ENCODE results near the gene TMEM185B. TPM values are rescaled to one million over a fixed set of nuclear protein-coding genes. Genes with fewer than 3 reads are reported as not detected.

TMEM185B gene
- total RNA-seq, 1 experiment from 2014 or later: 69.9 TPM

- intact Hi-C loops (cut with micrococcal nuclease; ENCODE audit: unreplicated experiment): loop anchor here (2.0 to 10.0 kb wide), 2 partner anchors 243 to 1309 kb away; partner anchors contain the start of gene RNU4ATAC
- Histone ChIP-seq H3K4me1 (peaks cover 23% of the 10 kb centered on the region), H3K36me3 (ENCODE audit: control insufficient read depth, insufficient read depth, low read length) (peaks cover 1% of the 10 kb centered on the region; the same call in 1 of the 2 replicates), H3K4me3 (ENCODE audit: low read depth, low read length) (no peak overlapping the region; the same call in 1 of the 2 replicates), H3K9me3 (no peaks in the 10 kb centered on the region), H3K27me3 (replicated peaks; ENCODE audit: control insufficient read depth, insufficient read depth, low read length) (no peaks in the 10 kb centered on the region)
- peak overlapping the region; percentile 97 for H3K4me3 Mint-ChIP-seq (ENCODE audit: unreplicated experiment)
- H3K4me1 Mint-ChIP-seq (ENCODE audit: low read depth, unreplicated experiment): peaks cover 11% of the 10 kb centered on the region
- TF ChIP-seq CTCF (IDR thresholded peaks at IDR 0.05; ENCODE audit: insufficient read depth in 1 of 2, low read depth in 1 of 2, low read length in 1 of 2, severe bottlenecking in 1 of 2, unreplicated experiment in 1 of 2): no peak
- no peaks in the 10 kb centered on the region for H3K9me3 Mint-ChIP-seq (ENCODE audit: unreplicated experiment)
- peaks cover 34% of the 10 kb centered on the region for H3K36me3 Mint-ChIP-seq (ENCODE audit: insufficient read depth, unreplicated experiment)
- no TSS peak for BruUV-seq (replicated peaks)
- peak overlapping the region; percentile 96 for H3K27ac Mint-ChIP-seq (ENCODE audit: unreplicated experiment)
- no peaks in the 10 kb centered on the region for H3K27me3 Mint-ChIP-seq (ENCODE audit: insufficient read depth, unreplicated experiment)
- peak in 1 of 2 experiments; percentile 15 for DNase-seq
- ChIA-PET CTCF (interaction anchor here (1.0 kb wide), 1 partner anchor 47 kb away, joined by 5 read pairs; no protein-coding TSS in a partner anchor), POLR2A (no interaction called here)
Measured at GRCh38 chr2:120221616-120222015, 1.6 kb downstream of the TMEM185B start.

GRCh38 chr2:120220756-120221155, 2.4 kb downstream of the TMEM185B start:
- CTCF ChIA-PET: no interaction called here
- no peak overlapping the region for H3K27ac Mint-ChIP-seq (ENCODE audit: unreplicated experiment)
- H3K27me3 Mint-ChIP-seq (ENCODE audit: insufficient read depth, unreplicated experiment): no peaks in the 10 kb centered on the region
- Histone ChIP-seq H3K27me3 (replicated peaks; ENCODE audit: control insufficient read depth, insufficient read depth, low read length) (no peaks in the 10 kb centered on the region), H3K36me3 (ENCODE audit: control insufficient read depth, insufficient read depth, low read length) (peaks cover 1% of the 10 kb centered on the region; the same call in 1 of the 2 replicates), H3K9me3 (no peaks in the 10 kb centered on the region), H3K4me1 (peaks cover 23% of the 10 kb centered on the region), H3K4me3 (ENCODE audit: low read depth, low read length) (no peak overlapping the region)
- POLR2A ChIA-PET: no interaction called here
- H3K9me3 Mint-ChIP-seq (ENCODE audit: unreplicated experiment): no peaks in the 10 kb centered on the region
- H3K4me3 Mint-ChIP-seq (ENCODE audit: unreplicated experiment): peak overlapping the region; percentile 97
- no peak for DNase-seq
- intact Hi-C loops (cut with micrococcal nuclease; ENCODE audit: unreplicated experiment): loop anchor here (10.0 kb wide), 1 partner anchor 244 kb away; no protein-coding TSS in a partner anchor
- peaks cover 11% of the 10 kb centered on the region for H3K4me1 Mint-ChIP-seq (ENCODE audit: low read depth, unreplicated experiment)
- H3K36me3 Mint-ChIP-seq (ENCODE audit: insufficient read depth, unreplicated experiment): peaks cover 39% of the 10 kb centered on the region
- TF ChIP-seq CTCF (IDR thresholded peaks at IDR 0.05; ENCODE audit: insufficient read depth in 1 of 2, low read depth in 1 of 2, low read length in 1 of 2, severe bottlenecking in 1 of 2, unreplicated experiment in 1 of 2): no peak
- no TSS peak for BruUV-seq (replicated peaks)

- Mint-ChIP-seq H3K27me3 (ENCODE audit: insufficient read depth, unreplicated experiment) (no peaks in the 10 kb centered on the region), H3K27ac (ENCODE audit: unreplicated experiment) (no peak overlapping the region), H3K36me3 (ENCODE audit: insufficient read depth, unreplicated experiment) (peaks cover 39% of the 10 kb centered on the region), H3K9me3 (ENCODE audit: unreplicated experiment) (no peaks in the 10 kb centered on the region), H3K4me1 (ENCODE audit: low read depth, unreplicated experiment) (peaks cover 9% of the 10 kb centered on the region), H3K4me3 (ENCODE audit: unreplicated experiment) (no peak overlapping the region)
- ChIA-PET POLR2A (no interaction called here), CTCF (interaction anchor here (0.6 kb wide), 1 partner anchor 17 kb away, joined by 5 read pairs; no protein-coding TSS in a partner anchor)
- no TSS peak for BruUV-seq (replicated peaks)
- TF ChIP-seq CTCF (IDR thresholded peaks at IDR 0.05; ENCODE audit: insufficient read depth in 1 of 2, low read depth in 1 of 2, low read length in 1 of 2, severe bottlenecking in 1 of 2, unreplicated experiment in 1 of 2): no peak
- Histone ChIP-seq H3K9me3 (no peaks in the 10 kb centered on the region), H3K36me3 (ENCODE audit: control insufficient read depth, insufficient read depth, low read length) (peaks cover 1% of the 10 kb centered on the region; the same call in 1 of the 2 replicates), H3K27me3 (replicated peaks; ENCODE audit: control insufficient read depth, insufficient read depth, low read length) (no peaks in the 10 kb centered on the region), H3K4me1 (peaks cover 23% of the 10 kb centered on the region), H3K4me3 (ENCODE audit: low read depth, low read length) (no peak overlapping the region)
- intact Hi-C loops (cut with micrococcal nuclease; ENCODE audit: unreplicated experiment): loop anchor here (10.0 kb wide), 1 partner anchor 245 kb away; no protein-coding TSS in a partner anchor
- DNase-seq: peak in 1 of 2 experiments; percentile 7
Measured at GRCh38 chr2:120219766-120220165, 3.4 kb downstream of the TMEM185B start.

Data from Caco-2 (cell line).